ENCODE data around the gene EBF3. TPM values are rescaled to one million over a fixed set of nuclear protein-coding genes. Genes with fewer than 3 reads are reported as not detected.

The EBF3 gene
- total RNA-seq, 1 experiment from 2014 or later: 0.12 TPM

- no peak for TF ChIP-seq ZNF274 (IDR thresholded peaks at IDR 0.05; ENCODE audit: low read depth, low read length)
- TF ChIP-seq EZH2 (IDR thresholded peaks at IDR 0.05): no peak
- no peak for TF ChIP-seq TCF7L2 (IDR thresholded peaks at IDR 0.05; ENCODE audit: borderline replicate concordance, extremely low read depth, insufficient read depth, insufficient read length)
- no peak for TF ChIP-seq ZBTB33 (IDR thresholded peaks at IDR 0.05; ENCODE audit: extremely low read depth, insufficient replicate concordance, low read length)
These were observed 138.9 kb downstream of the EBF3 start (continued) for GRCh38 chr10:129825221-129825620.

GRCh38 chr10:129820451-129820850 is 143.6 kb downstream of the EBF3 start:
- intact Hi-C loops (cut with micrococcal nuclease): no loop called here
- RAD21 ChIA-PET (ENCODE audit: low non-redundant PET in 1 of 2, low total read pairs in 2 of 2, uncharacterized antibody in 2 of 2, unreplicated experiment in 2 of 2): no interaction called here

More at GRCh38 chr10:129820451-129820850, 143.6 kb downstream of the EBF3 start:
- Histone ChIP-seq H2AFZ (ENCODE audit: low read depth, low read length, poor library complexity, severe bottlenecking) (no peak overlapping the region), H3K9me2 (ENCODE audit: insufficient read depth) (no peaks in the 10 kb centered on the region), H3K4me1 (ENCODE audit: control insufficient read depth in 1 of 2, insufficient read depth in 2 of 2, low read length in 2 of 2) (no peaks in the 10 kb centered on the region), H3K79me2 (ENCODE audit: insufficient read depth, low read length) (no peaks in the 10 kb centered on the region), H3K27me3 (ENCODE audit: insufficient read depth, low read length) (no peaks in the 10 kb centered on the region), H3K4me2 (ENCODE audit: low read length) (no peak overlapping the region), H4K20me1 (ENCODE audit: insufficient read depth) (no peaks in the 10 kb centered on the region), H3K36me3 (ENCODE audit: control insufficient read depth in 1 of 2, insufficient read depth in 2 of 2, low read length in 2 of 2) (no peaks in the 10 kb centered on the region), H3K4me3 (replicated peaks in 1 of 2; ENCODE audit: low read depth in 1 of 2, low read length in 2 of 2) (no peak overlapping the region), H3K27ac (ENCODE audit: low read depth, low read length) (no peak overlapping the region), H3K9ac (ENCODE audit: low read length) (no peak overlapping the region), H3K9me3 (ENCODE audit: control insufficient read depth in 1 of 2, insufficient read depth in 1 of 2, low read depth in 1 of 2, low read length in 2 of 2) (no peaks in the 10 kb centered on the region)
- no peak for TF ChIP-seq JUND (IDR thresholded peaks at IDR 0.05)
- no peak for TF ChIP-seq SP1 (IDR thresholded peaks at IDR 0.05; ENCODE audit: low read depth)
- no peak for TF ChIP-seq CTCF (IDR thresholded peaks at IDR 0.05 in 2 of 3, conservative IDR thresholded peaks at IDR 0.05 in 1 of 3; ENCODE audit: borderline replicate concordance in 1 of 3, insufficient read depth in 1 of 3, low read depth in 2 of 3, low read length in 2 of 3)
- ATAC-seq (no peak), DNase-seq (ENCODE audit: low read depth, low spot score) (no peak)
- POLR2A ChIA-PET: no interaction called here
- no TSS peak for BruUV-seq (replicated peaks)
- CTCF ChIA-PET: no interaction called here

Data from HCT116 (cell line).